K562 (cell line): ENCODE measurements around the gene HJV. TPM values are rescaled to one million over a fixed set of nuclear protein-coding genes. Genes with fewer than 3 reads are reported as not detected.

Experiments
- CC2D1A ChIP-seq: fragments of 450-650 bp; IDR thresholded peaks from 2 replicates; pipeline ENCODE4 v1.6.1; 2017; ENCODE audit warnings: mild to moderate bottlenecking
- CEBPZ ChIP-seq: fragments of 150-350 bp; IDR thresholded peaks from 2 replicates; pipeline ENCODE4 v1.6.1; 2014; ENCODE audit warnings: low read depth, mild to moderate bottlenecking, low read length, borderline replicate concordance
- CXXC5 ChIP-seq: fragments of 250-450 bp; sonication (Bioruptor Pico); IDR thresholded peaks from 2 replicates; pipeline ENCODE4 v1.8.0; 2022; ENCODE audit warnings: inconsistent platforms, mild to moderate bottlenecking, moderate library complexity
- LCOR ChIP-seq: sonication (generic); formaldehyde crosslinking; IDR thresholded peaks from 2 replicates; pipeline ENCODE4 v1.8.0; 2022; ENCODE audit warnings: mild to moderate bottlenecking, missing genetic modification reagents
- RAD21 ChIP-seq, 2 experiments: fragments of 250-450 bp in 1 of 2; fragments of 450-650 bp in 1 of 2; sonication (Bioruptor Pico) in 1 of 2; formaldehyde crosslinking in 1 of 2; IDR thresholded peaks in 1 of 2; conservative IDR thresholded peaks in 1 of 2; 2 replicates each; pipeline versions ENCODE4 v1.4.0 to v1.8.0; 2020 to 2022; ENCODE audit warnings: mild to moderate bottlenecking in 2 of 2, moderate library complexity in 1 of 2
- THAP7 ChIP-seq: fragments of 250-450 bp; sonication (Bioruptor Pico); IDR thresholded peaks from 2 replicates; pipeline ENCODE4 v1.5.0; 2021
- ZBTB11 ChIP-seq, 3 experiments: fragments of 200-800 bp in 1 of 3; fragments of 250-450 bp in 1 of 3; fragments of 450-650 bp in 1 of 3; sonication (Bioruptor Pico) in 1 of 3; sonication (Bioruptor generic) in 1 of 3; formaldehyde crosslinking in 1 of 3; IDR thresholded peaks; 2 replicates each; pipeline versions ENCODE4 v1.6.1 to v1.8.0; 2016 to 2022; ENCODE audit warnings: mild to moderate bottlenecking in 2 of 3, missing genetic modification characterization in 2 of 3, missing compliant biosample characterization in 1 of 3, moderate library complexity in 1 of 3
- ZNF639 ChIP-seq, 2 experiments: fragments of 200-800 bp in 1 of 2; sonication (Bioruptor generic) in 1 of 2; sonication (generic) in 1 of 2; formaldehyde crosslinking in 1 of 2; IDR thresholded peaks in 1 of 2; conservative IDR thresholded peaks in 1 of 2; 2 replicates each; pipeline versions ENCODE4 v1.5.0 to v1.6.1; 2016 to 2020; ENCODE audit warnings: missing compliant biosample characterization in 1 of 2, missing genetic modification characterization in 1 of 2, missing genetic modification reagents in 1 of 2
- ZNF696 ChIP-seq: fragments of 250-450 bp; sonication (Bioruptor Pico); conservative IDR thresholded peaks from 2 replicates; pipeline ENCODE4 v1.4.0; 2020; ENCODE audit warnings: mild to moderate bottlenecking, moderate library complexity
- ZNF75A ChIP-seq: fragments of 450-650 bp; formaldehyde crosslinking; IDR thresholded peaks from 2 replicates; pipeline ENCODE4 v1.4.0; 2020; ENCODE audit warnings: mild to moderate bottlenecking
- polyA plus RNA-seq, 8 experiments: library from polyadenylated mRNA; depleted of rRNA in 4 of 8; stranded (reverse) in 5 of 8; unstranded in 3 of 8; fragments of >200 nt; fragmentation: Nextera tagmentation in 2 of 8; fragmentation: Illumina TruSeq in 1 of 8; extraction: Ambion mirVana in 2 of 8; extraction: Trizol in 1 of 8; gene quantifications; 2 replicates each; pipeline versions ENCODE4 v1.2.1 to v1.2.3, GENCODE V29; 2011 to 2014; ENCODE audit warnings: inconsistent platforms in 1 of 8, missing spikeins in 1 of 8
- total RNA-seq, 7 experiments: library from RNA; depleted of rRNA in 6 of 7; stranded (reverse); fragments of >200 nt in 6 of 7; fragmentation: Illumina TruSeq in 2 of 7; extraction: Trizol in 2 of 7; gene quantifications; 2 replicates each; pipeline versions ENCODE4 v1.2.1 to v1.2.3, GENCODE V29; 2011 to 2021; ENCODE audit warnings: low replicate concordance in 1 of 7
- TF ChIP-seq, protein P1 (sequence below): fragments of 250-450 bp; sonication (Bioruptor Pico); IDR thresholded peaks from 2 replicates; pipeline ENCODE4 v1.8.0; 2022; ENCODE audit warnings: moderate library complexity, mild to moderate bottlenecking, inconsistent platforms
- TF ChIP-seq, protein P2 (sequence below): fragments of 450-650 bp; formaldehyde crosslinking; IDR thresholded peaks from 2 replicates; pipeline ENCODE4 v1.4.0; 2020; ENCODE audit warnings: mild to moderate bottlenecking, moderate library complexity

Gene HJV
- total and polyA plus RNA-seq, 9 of the 15 experiments (the other 6 are each of a cell fraction or from before 2014, with no cell fraction given) = 1.0 to 6.6 (median 2.4) TPM

- TF ChIP-seq CEBPZ (no peak), THAP7 (no peak), ZNF696 (CRISPR knock-in tag) (no peak), RAD21 (CRISPR knock-in tag; conservative IDR thresholded peaks at IDR 0.05 in 1 of 2, IDR thresholded peaks at IDR 0.05 in 1 of 2) (peak; percentile 28 to 44; a peak in 2 of 4 replicates), ZBTB11 (CRISPR knock-in tag; IDR thresholded peaks at IDR 0.05) (peak in 1 of 3 experiments; percentile 85; a peak in 2 of 6 replicates), CC2D1A (peak; percentile 77), ZNF75A (CRISPR knock-in tag) (no peak; the same call in 1 of the 2 replicates), ZNF639 (CRISPR knock-in tag; conservative IDR thresholded peaks at IDR 0.05 in 1 of 2, IDR thresholded peaks at IDR 0.05 in 1 of 2) (peak in 1 of 2 experiments; percentile 66; a peak in 2 of 4 replicates), LCOR (CRISPR knock-in tag) (peak; percentile 88; the same call in 1 of the 2 replicates), CXXC5 (CRISPR knock-in tag) (peak; percentile 53)
- TF ChIP-seq, protein P1, sequence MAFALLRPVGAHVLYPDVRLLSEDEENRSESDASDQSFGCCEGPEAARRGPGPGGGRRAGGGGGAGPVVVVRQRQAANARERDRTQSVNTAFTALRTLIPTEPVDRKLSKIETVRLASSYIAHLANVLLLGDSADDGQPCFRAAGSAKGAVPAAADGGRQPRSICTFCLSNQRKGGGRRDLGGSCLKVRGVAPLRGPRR (CRISPR knock-in tag) = 0 out of 2 replicates have a peak, but pooled peaks have one; percentile 30
- TF ChIP-seq, protein P2, sequence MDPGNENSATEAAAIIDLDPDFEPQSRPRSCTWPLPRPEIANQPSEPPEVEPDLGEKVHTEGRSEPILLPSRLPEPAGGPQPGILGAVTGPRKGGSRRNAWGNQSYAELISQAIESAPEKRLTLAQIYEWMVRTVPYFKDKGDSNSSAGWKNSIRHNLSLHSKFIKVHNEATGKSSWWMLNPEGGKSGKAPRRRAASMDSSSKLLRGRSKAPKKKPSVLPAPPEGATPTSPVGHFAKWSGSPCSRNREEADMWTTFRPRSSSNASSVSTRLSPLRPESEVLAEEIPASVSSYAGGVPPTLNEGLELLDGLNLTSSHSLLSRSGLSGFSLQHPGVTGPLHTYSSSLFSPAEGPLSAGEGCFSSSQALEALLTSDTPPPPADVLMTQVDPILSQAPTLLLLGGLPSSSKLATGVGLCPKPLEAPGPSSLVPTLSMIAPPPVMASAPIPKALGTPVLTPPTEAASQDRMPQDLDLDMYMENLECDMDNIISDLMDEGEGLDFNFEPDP (CRISPR knock-in tag) = peak; percentile 55; the same call in 1 of the 2 replicates
Measured at GRCh38 chr1:145978854-145979745, 42.4 kb downstream of the HJV start (continued).
